Testis (tissue), 3 donors: ENCODE measurements around the gene TIAM1. TPM values are rescaled to one million over a fixed set of nuclear protein-coding genes. Genes with fewer than 3 reads are reported as not detected.

Source experiments
- DNase-seq: peaks from one replicate; pipeline ENCODE4 v3.0.0-alpha.2; 2019
- H3K27ac ChIP-seq, 2 donors: fragments of 200-600 bp; sonication (generic); one replicate each; pipeline ENCODE4 v1.5.1; 2019
- H3K27me3 ChIP-seq: fragments of 200-600 bp; sonication (generic); one replicate; pipeline ENCODE4 v1.5.1; 2019
- H3K36me3 ChIP-seq: fragments of 200-600 bp; sonication (generic); one replicate; pipeline ENCODE4 v1.5.1; 2017; ENCODE audit warnings: low read depth; ENCODE audit errors: missing control alignments
- H3K4me1 ChIP-seq: fragments of 200-600 bp; sonication (generic); one replicate; pipeline ENCODE4 v1.5.1; 2019
- H3K4me3 ChIP-seq, 2 donors: fragments of 200-600 bp; sonication (generic); one replicate each; pipeline ENCODE4 v1.5.1; 2017 to 2019
- H3K9me3 ChIP-seq: fragments of 200-600 bp; sonication (generic); one replicate; pipeline ENCODE4 v1.5.1; 2017
- POLR2A ChIP-seq: fragments of 450-650 bp; IDR thresholded peaks from one replicate; pipeline ENCODE4 v1.6.1; 2017; ENCODE audit warnings: antibody characterized with exemption, mild to moderate bottlenecking, moderate library complexity
- WGBS, 2 donors: methylation state at CpG; one replicate each; pipeline ENCODE4 v1.1.5; 2018; 5-methylcytosine and 5-hydroxymethylcytosine counted together
- intact Hi-C: fragments of 100-400 bp; cut with DNase I; formaldehyde crosslinking; loops from one replicate; pipeline ENCODE4 v1.15.1; 2023; ENCODE audit warnings: low total_unique reads
- polyA plus RNA-seq: library from polyadenylated mRNA; stranded (reverse); fragments of 350-450 nt; fragmentation: Illumina TruSeq; extraction: RNeasy Lipid Tissue Mini Kit (QIAGEN cat#74804); gene quantifications from one replicate; pipeline ENCODE4 v1.2.3, GENCODE V29; 2014; ENCODE audit warnings: low read depth, low replicate concordance; ENCODE audit not compliant: insufficient read depth
- total RNA-seq, 2 donors: library from RNA; depleted of rRNA; stranded (reverse); fragments of >200 nt; gene quantifications; one replicate each; pipeline ENCODE4 v1.2.3, GENCODE V29; 2016
- TF ChIP-seq, protein P1 (sequence below), 3 experiments: fragments of 450-650 bp in 2 of 3; fragments of 200-600 bp in 1 of 3; sonication (generic) in 1 of 3; IDR thresholded peaks; one replicate each; pipeline ENCODE4 v1.5.1; 2016 to 2019; ENCODE audit warnings: antibody characterized with exemption in 3 of 3, mild to moderate bottlenecking in 2 of 3, moderate library complexity in 1 of 3

Gene TIAM1
- total and polyA plus RNA-seq, 3 donors from 2014 or later, result 21.3 to 51.6 (median 34.6) TPM

- Histone ChIP-seq H3K27me3 (no peaks in the 10 kb centered on the region), H3K9me3 (no peaks in the 10 kb centered on the region), H3K27ac (peak overlapping the region in 1 of 2 donors; percentile 56), H3K4me1 (peaks cover 32% of the 10 kb centered on the region), H3K4me3 (no peak overlapping the region), H3K36me3 (no peaks in the 10 kb centered on the region)
- DNase-seq, result peak; percentile 44
- TF ChIP-seq, protein P1, sequence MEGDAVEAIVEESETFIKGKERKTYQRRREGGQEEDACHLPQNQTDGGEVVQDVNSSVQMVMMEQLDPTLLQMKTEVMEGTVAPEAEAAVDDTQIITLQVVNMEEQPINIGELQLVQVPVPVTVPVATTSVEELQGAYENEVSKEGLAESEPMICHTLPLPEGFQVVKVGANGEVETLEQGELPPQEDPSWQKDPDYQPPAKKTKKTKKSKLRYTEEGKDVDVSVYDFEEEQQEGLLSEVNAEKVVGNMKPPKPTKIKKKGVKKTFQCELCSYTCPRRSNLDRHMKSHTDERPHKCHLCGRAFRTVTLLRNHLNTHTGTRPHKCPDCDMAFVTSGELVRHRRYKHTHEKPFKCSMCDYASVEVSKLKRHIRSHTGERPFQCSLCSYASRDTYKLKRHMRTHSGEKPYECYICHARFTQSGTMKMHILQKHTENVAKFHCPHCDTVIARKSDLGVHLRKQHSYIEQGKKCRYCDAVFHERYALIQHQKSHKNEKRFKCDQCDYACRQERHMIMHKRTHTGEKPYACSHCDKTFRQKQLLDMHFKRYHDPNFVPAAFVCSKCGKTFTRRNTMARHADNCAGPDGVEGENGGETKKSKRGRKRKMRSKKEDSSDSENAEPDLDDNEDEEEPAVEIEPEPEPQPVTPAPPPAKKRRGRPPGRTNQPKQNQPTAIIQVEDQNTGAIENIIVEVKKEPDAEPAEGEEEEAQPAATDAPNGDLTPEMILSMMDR (IDR thresholded peaks at IDR 0.05), result no peak
- no peak for TF ChIP-seq POLR2A
- 33 to 49% methylated on average over 5 of the region's 5 CpGs for WGBS, 2 donors
- intact Hi-C loops, result no loop called here
These were observed 123.0 kb downstream of the TIAM1 start for GRCh38 chr21:31221043-31221442.

DNA sequence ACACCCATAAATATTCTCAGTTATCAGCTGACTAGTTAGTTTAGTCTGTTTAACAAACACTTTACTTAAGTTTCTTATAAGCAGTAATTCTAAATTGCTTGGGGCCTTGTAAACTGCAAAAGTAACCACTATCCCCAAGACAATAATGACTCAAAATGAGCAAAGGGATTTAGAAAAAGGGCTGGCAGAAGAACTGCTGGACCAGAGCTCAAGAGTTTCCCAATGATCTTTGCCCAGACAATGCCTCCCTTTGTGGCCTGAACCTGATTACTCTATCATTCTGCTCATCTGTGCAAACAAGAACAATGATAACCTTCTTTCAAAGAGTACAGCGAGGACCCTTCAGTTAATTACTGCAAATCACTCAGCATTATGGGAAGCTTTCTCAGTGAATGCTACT is 123.5 kb downstream of the TIAM1 start:
- no peaks in the 10 kb centered on the region for H3K9me3 ChIP-seq
- peak; percentile 40 for DNase-seq
- 38 to 50% methylated on average over 1 of the region's 1 CpG for WGBS, 2 donors
- H3K4me3 ChIP-seq, result no peak overlapping the region
- no peaks in the 10 kb centered on the region for H3K36me3 ChIP-seq
- H3K27ac ChIP-seq, result peak overlapping the region in 1 of 2 donors; percentile 56
- H3K27me3 ChIP-seq, result no peaks in the 10 kb centered on the region
- intact Hi-C loops, result no loop called here
- TF ChIP-seq POLR2A, result no peak
- H3K4me1 ChIP-seq, result peaks cover 32% of the 10 kb centered on the region

- WGBS, 2 donors, result 22 to 30% methylated on average over 12 of the region's 12 CpGs
- Histone ChIP-seq H3K4me1 (peaks cover 32% of the 10 kb centered on the region), H3K27ac (peak overlapping the region in 1 of 2 donors; percentile 56), H3K9me3 (no peaks in the 10 kb centered on the region), H3K36me3 (no peaks in the 10 kb centered on the region), H3K27me3 (no peaks in the 10 kb centered on the region), H3K4me3 (no peak overlapping the region)
- no peak for TF ChIP-seq POLR2A
- TF ChIP-seq, protein P1 (IDR thresholded peaks at IDR 0.05), result no peak
- intact Hi-C loops, result no loop called here
- DNase-seq, result peak; percentile 84
These were observed 125.0 kb downstream of the TIAM1 start for GRCh38 chr21:31218830-31219608.

GRCh38 chr21:31216206-31216605 is 127.9 kb downstream of the TIAM1 start:
- DNase-seq, result no peak
- Histone ChIP-seq H3K9me3 (no peaks in the 10 kb centered on the region), H3K4me1 (peaks cover 26% of the 10 kb centered on the region), H3K36me3 (no peaks in the 10 kb centered on the region), H3K27ac (no peak overlapping the region), H3K27me3 (no peaks in the 10 kb centered on the region), H3K4me3 (no peak overlapping the region)
- intact Hi-C loops, result no loop called here
- TF ChIP-seq POLR2A, result no peak
- TF ChIP-seq, protein P1 (IDR thresholded peaks at IDR 0.05), result no peak
- 88 to 95% methylated on average over 10 of the region's 10 CpGs for WGBS, 2 donors

GRCh38 chr21:31213787-31214186 is 130.3 kb downstream of the TIAM1 start:
- no peaks in the 10 kb centered on the region for H3K9me3 ChIP-seq
- no peak for TF ChIP-seq POLR2A
- TF ChIP-seq, protein P1 (IDR thresholded peaks at IDR 0.05), result no peak
- H3K4me1 ChIP-seq, result peaks cover 4% of the 10 kb centered on the region
- no peaks in the 10 kb centered on the region for H3K27me3 ChIP-seq
- intact Hi-C loops, result no loop called here
- H3K36me3 ChIP-seq, result no peaks in the 10 kb centered on the region
- H3K27ac ChIP-seq, result no peak overlapping the region
- no peak for DNase-seq
- no peak overlapping the region for H3K4me3 ChIP-seq
- WGBS, 2 donors, result 86 to 92% methylated on average over 2 of the region's 2 CpGs
